Lower leg skin (tissue), 3 donors: Measurements from ENCODE around the gene GALNT18.

Source experiments
- CTCF ChIP-seq, 3 donors: fragments of 450-650 bp; IDR thresholded peaks; one replicate each; pipeline ENCODE4 v1.5.1; 2016; ENCODE audit warnings: antibody characterized with exemption in 3 of 3, mild to moderate bottlenecking in 3 of 3, moderate library complexity in 2 of 3
- POLR2A ChIP-seq, 2 donors: fragments of 450-650 bp; IDR thresholded peaks; one replicate each; pipeline ENCODE4 v1.6.1; 2016 to 2017; ENCODE audit warnings: antibody characterized with exemption in 2 of 2, mild to moderate bottlenecking in 1 of 2, moderate library complexity in 1 of 2

- TF ChIP-seq CTCF (IDR thresholded peaks at IDR 0.05) (no peak), POLR2A (IDR thresholded peaks at IDR 0.05) (no peak)
Measured at GRCh38 chr11:11356842-11357241, 265.0 kb downstream of the GALNT18 start.
